NOMO-1 treated with DMSO at 0.1 percent for 48 hours (cell line): ENCODE data around the gene ZMYM5.
"Not testable (repeated sequence)": the region's sequence is repeated elsewhere in the genome, so short reads cannot be mapped to it uniquely, and the experiment has no call there.

Experiments
- DNase-seq: peaks from one replicate; lab custom pipeline; 2025; ENCODE audit not compliant: unreplicated experiment; lab: John Stamatoyannopoulos, UW

Gene ZMYM5

DNA sequence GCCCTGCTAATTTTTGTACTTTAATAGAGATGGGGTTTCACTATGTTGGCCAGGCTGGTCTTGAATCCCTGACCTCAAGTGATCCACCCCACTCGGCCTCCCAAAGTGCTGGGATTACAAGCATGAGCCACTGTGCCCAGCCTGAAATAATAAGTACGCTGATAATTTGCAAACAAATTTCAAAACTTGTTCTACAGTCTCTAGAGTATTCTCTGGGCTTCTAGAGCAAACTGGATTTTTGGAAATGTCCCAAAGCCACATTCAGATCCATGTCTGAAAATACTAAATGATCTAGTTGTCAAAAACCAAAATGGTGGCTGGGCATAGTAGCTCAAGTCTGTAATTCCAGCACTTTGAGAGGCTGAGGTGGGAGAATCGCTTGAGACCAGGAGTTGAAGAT is 40.8 kb downstream of the ZMYM5 start:
- DNase-seq, result no peak

DNA sequence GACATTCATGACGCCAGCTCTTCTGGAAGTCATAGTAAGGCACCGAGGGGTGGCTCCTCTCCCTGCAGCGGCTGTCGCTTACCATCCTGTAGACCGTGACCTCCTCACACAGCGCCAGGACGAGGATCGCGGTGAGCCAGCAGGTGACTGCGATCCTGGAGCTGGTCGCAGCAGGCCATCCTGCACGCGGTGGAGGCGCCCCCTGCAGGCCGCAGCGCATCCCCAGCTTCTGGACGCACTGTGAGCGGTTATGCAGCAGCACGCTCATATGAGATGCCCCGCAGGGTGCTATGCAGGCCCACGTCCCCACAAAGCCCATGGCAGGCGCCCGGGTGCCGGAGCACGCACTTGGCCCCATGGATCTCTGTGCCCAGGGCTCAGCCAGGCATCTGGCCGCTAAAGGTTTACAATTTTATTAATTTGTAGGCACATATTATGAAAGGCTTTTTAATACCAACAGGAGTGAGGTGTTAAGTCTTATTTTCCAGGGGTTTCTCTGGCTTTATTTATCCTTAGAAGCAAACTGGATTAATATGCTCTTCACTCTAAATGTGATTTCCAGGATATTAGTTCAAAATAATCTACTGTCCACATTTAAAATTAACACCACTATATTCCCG is 45.1 kb downstream of the ZMYM5 start:
- no peak for DNase-seq

DNA sequence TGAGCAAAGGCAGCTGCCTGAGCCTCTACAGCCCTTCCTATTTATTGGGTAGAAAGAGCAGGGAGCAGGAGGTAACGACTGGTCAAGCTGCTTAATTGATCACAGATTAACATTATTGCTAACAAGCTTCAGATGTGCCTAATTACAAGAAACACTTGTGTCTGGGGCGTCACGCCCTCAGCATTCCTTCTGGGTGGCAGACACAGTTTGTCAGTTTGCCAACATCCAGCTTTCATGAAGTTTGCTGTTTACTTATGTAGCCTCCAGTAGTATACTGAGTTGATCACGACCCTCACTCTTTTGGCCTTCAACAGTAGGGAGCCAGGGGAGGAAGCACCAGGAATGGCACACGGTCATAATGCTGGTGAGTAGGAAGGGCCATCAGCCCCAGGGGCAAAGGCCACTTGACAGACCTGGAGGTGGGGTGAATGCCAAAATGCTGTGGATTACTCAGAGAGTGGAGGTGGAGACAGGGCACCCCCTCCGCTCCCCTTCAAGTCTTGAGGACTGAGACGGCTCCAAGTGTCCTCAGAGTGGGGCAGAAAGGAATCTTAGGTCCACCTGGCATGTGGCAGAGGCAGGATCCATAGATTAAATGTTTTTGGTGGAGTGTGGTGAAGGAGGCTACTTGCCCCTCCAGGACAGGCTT is 45.8 kb downstream of the ZMYM5 start:
- no peak for DNase-seq

DNA sequence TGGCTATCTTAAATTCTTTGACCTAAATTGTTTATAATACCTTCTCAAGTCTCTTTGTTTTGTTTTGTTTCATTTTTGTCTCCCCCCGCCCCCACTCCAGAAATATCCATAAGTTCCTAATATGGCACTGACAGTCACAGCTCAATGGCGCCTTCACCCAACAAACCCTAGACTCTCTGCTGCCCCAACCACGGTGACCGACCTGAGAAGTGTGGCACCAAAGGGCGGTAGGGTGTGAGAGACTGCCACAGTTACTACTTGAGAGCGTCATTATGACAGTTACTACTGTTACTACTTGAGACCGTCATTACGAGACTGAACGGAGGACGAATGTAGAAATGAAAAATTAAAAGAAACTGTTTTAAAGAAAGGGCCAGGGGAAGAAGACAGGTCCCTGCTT is 46.3 kb downstream of the ZMYM5 start:
- DNase-seq, result no peak

DNA sequence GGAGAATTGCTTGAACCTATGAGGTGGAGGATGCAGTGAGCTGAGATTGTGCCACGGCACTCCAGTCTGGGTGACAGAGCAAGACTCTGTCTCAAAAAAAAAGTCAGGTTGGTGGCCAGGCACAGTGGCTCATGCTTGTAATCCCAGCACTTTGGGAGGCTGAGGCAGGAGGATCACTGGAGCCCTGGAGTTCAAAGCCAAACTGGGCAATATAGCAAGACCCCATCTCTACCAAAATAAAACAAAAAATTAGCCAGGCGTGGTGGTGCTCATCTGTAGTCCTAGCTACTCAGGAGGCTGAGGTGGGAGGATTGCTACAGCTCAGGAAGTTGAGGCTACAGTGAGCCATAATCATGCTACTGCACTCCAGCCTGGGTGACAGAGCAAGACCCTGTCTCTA is 47.6 kb downstream of the ZMYM5 start:
- not testable (repeated sequence) for DNase-seq

DNA sequence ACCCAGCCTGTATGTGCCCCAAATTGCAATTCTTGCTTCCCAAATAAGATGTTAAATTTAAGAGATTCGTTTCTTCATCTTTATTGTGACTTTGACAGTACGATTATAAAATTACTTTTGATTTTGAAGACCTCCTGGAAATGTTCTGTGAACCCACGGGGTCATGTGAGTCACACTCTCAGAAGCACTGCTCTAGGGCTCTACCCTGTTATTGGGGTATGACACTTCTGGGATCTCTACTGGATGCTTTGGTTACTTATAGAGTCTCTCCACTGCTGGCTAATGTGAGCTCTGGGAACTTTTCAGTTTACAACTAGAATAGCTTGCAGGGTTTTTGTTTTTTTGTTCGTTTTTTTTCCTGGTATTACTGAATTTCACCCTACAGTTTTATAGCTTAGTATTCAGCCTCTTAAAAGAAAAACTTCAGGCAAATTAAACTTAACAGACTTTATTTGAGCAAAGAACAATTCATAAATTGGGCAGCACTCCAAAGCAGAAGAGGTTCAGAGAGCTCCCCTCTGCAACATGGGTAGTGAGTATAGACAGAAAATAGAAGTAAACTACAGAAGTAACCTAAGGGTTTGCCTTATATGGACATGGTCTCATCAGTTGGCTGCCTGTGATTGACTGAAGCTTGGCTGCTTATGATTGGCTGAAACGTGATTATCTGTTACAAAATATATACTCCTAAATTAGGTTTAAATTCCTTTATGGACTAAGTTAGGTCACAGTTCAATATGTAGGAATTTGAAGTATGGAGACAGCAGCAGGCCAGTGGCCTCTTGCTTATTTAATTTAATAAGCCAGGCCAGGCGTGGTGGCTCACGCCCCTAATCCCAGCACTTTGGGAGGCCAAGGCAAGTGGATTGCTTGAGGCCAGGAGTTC is 52.2 kb downstream of the ZMYM5 start:
- DNase-seq, result no peak

DNA sequence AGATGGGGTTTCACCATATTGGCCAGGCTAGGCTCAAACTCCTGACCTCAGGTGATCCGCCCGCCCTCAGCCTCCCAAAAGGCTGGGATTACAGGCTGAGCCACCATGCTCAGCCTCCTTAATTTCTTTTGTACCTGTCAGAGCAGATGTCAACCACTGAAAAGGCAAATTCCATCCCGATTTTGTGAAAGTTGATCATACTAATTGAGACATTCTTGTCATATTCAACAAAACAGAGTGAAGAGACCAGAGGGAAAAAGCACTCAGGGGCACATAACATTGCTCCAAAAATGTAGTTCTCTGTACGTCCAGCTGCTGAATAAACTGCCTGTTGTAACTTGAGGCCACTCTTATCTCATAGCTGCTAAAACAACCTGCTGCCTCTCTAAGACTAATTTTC is 53.3 kb downstream of the ZMYM5 start:
- no peak for DNase-seq

DNA sequence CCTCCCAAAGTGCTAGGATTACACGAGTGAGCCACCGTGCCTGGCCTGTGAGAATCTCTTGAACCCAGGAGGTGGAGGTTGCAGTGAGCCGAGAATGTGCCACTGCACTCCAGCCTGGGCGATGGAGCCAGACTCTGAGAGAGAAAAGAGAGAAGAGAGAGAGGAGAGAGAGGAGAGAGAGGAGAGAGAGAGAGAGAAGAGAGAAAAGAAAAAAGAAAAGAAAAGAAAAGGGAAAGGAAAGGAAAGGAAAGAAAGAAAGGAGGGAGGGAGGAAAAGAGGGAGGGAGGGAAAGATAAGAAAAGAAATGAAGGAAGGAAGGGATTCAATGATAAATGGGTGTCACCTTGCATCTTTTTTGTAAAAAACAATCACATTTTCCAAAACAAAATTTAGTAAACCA is 57.7 kb downstream of the ZMYM5 start:
- no peak for DNase-seq

DNA sequence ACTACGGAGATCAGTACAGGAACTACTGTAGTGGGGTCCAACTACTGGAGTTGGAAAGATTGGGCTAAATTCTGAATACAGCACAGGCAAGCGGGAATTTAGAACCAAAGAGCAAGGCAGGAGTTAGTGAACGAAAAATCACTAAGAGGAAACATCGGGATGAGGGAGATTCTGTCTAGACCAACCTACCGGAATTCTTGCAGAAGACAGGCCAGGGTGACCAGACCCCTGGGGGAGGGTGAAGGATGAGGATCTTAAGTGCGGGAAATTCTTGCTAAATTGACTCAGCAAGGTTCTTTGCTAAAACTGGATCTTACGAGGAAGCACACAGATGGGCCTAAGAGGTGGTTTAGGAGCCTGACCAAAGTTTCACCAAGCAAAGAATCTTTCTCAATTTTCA is 67.5 kb downstream of the ZMYM5 start:
- DNase-seq, result peak; percentile 24

DNA sequence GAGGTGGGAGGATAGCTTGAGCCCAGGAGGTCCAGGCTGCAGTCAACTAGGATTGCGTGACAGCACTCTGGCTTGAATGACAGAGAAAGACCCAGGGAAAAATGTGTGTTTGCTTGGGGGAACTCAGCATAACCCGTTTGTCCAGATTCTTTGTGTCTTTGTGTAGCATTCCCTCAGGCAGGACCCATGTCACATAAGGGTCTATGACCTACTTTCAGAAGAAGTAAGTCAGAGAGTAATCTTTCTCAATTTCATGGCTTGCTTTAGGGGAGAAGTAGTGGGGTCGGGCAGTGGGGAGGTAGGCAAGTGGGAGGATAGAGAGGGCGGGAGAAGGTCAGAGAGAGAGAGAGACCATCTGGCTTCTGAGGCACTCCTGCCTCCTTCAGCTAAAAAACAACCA is 68.8 kb downstream of the ZMYM5 start:
- no peak for DNase-seq

DNA sequence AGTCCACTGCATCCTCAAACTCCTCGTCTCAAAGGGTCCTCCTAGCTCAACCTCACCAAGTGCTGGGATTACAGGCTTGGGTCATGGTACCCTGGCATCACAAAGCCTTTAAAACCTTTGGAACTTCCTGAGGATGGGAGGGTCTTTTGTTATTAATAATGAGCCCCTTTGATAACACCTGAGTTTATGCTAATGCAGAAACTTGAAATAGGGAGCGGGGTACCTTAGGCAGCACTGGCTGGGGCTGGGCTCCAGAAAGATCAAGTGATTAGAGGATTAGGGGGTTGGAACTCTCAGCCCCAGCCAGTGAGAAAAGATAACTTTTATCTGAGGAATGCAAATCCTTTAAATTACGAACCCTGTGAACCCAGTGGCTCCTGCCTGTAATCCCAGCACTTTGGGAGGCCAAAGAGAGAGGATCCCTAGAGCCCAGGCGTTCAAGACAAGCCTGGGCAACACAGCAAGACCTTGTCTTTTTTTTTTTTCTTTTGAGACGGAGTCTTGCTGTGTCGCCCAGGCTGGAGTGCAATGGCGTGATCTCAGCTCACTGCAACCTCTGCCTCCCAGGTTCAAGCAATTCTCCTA is 71.4 kb downstream of the ZMYM5 start:
- no peak for DNase-seq

DNA sequence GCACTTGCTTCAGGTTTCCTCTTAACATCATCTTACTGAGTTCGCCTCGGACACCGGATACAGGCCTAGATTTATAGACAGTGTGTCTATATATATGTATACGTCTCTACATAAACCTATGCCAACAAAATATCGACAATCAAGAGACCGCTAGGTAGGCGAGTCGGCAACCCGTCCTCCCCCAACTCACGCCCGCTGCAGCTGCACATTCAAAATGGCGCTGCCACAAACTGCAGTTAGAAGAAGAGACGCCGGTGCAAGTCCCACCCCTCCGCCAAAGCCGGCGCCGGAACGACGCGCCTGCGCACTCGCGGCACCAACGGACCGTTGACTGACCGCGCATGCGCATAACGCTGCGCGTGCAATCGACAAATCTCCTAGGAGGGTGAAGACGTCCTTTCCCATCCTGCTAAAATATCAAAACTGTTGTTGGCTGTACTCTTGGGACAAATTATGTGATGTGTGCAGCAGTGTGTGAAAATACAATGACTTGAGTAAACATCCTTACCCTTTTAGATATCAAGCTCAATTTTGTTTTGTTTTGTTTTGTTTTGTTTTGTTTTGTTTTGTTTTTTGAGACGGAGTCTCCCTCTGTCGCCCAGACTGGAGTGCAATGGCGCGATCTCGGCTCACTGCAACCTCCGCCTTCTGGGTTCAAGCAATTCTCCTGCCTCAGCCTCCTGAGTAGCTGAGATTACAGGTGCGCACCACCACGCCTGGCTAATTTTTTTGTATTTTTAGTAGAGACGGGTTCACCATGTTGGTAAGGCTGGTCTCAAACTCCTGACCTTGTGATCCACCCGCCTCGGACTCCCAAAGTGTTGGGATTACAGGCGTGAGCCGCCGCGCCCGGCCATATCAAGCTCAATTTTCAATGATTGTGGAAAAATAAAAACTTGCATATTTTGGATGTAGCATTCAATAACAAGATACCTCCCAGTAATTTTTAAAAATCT is 80.4 kb downstream of the ZMYM5 start, which contains the start of gene PSPC1:
PSPC1 (minus strand) TSS at position 219 of the 956 bp plus-strand sequence; CDS start at position 31, 188 bp downstream.
- DNase-seq, result peak; percentile 96

DNA sequence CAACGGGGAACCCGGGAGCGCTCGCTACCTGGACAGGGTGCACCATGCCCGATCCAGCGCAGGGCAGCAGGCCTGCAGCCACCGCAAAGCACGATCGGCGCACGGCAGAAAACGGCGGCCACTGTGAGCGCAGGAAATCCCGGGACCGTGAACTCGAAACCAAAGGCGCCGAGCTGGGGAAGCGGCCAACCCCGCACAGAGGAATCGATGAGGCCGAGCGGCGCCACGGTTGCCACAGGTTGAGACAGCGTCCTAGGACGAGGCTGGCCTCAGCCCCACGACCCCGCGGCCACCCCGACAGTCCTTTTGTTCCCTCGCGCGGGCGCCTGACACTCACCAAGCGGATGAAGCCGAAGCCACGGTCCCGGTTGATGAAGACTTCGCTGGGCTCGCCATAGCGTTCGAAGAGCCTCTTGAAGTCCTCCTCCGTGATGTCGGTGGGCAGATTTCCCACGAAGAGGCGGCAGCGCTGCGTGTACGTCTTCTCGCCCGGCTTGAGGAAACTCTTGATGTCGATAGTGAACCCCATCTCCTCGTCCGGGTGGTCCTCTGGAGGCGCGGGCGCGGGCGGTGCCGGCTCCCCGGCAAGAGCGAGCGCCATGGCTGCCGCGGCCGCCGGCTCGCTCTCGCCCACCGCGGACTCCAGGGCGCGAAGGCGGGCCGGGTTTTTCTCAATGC is 81.3 kb downstream of the ZMYM5 start:
- DNase-seq, result peak; percentile 58

DNA sequence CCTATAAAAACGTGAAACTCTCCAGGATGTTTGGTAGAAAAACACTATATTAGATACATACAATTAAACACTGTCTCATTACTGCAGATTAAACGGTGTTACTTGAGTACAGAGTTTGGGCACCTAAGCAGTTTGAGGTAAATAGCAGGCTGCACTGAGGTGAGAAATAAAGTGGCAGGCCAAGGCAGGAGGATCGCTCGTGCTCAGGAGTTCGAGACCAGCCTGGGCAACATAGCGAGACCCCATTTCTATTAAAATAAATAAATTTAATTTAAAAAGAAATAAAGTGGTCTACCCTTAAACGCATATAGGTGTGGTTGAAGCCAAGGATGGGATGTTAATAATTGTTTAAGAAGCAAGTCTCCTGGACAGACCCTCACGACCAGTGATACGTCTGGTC is 81.9 kb downstream of the ZMYM5 start:
- no peak for DNase-seq

DNA sequence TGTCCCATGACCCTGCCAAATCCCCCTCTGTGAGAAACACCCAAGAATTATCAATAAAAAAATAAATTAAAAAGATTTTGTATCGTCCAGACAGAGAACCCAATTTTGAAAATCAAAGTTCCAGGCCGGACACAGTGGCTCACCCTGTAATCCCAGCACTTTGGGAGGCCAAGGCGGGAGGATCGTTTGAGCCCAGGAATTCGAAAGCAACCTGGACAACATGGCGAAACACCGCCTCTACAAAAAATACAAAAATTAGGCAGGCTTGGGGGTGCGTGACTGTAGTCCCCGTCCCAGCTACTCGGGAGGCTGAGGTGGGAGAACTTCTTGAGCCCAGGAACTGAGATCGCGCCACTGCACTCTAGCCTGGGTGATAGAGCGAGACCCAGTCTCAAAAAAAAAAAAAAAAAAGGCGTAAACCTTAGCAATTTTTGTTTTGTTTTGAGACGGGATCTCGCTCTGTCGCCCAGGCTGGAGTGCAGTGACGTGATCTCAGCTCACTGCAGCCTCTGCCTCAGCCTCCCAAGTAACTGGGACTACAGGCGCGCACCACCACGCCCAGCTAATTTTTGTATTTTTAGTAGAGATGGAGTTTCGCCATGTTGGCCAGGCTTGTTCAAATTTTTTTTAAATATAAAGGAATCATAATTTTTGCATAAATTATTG is 82.6 kb downstream of the ZMYM5 start:
- not testable (repeated sequence) for DNase-seq
